Muscle of back (tissue), 13 donors: Measurements from ENCODE around the gene TRAF3. TPM values are rescaled to one million over a fixed set of nuclear protein-coding genes. Genes with fewer than 3 reads are reported as not detected.
A peak's percentile ranks its signal among the peaks of the same experiment; 100 is the strongest.

Source experiments
- DNase-seq, 3 donors: peaks; one replicate each; pipeline versions ENCODE4 v3.0.0 to v3.0.0-alpha.2; 2013
- long read RNA-seq, 9 donors: transcript quantifications; one replicate each; lab custom pipeline, GENCODE V29; 2026
- polyA plus RNA-seq, 10 donors: library from polyadenylated mRNA; unstranded; fragments of 120-200 nt; gene quantifications; one replicate each; pipeline ENCODE4 v1.2.1, GENCODE V29; 2013; ENCODE audit not compliant: insufficient read length in 10 of 10

TRAF3 gene
- polyA plus RNA-seq = 10 to 100 TPM; 10.9 to 18.9 (median 12.5) TPM
- long read RNA-seq, donor 1, partial matches to known transcripts = 0 of 1 reads
- long read RNA-seq, donor 1, other reads (novel, unspliced or antisense) = 0 of 1 reads
- long read RNA-seq, donor 2 = 0 reads
- long read RNA-seq, donor 3 = 0 reads
- long read RNA-seq, donor 4, partial matches to known transcripts = 0 of 1 reads
- long read RNA-seq, donor 4, other reads (novel, unspliced or antisense) = 0 of 1 reads
- long read RNA-seq, donor 5, partial matches to known transcripts = 0 of 1 reads
- long read RNA-seq, donor 5, other reads (novel, unspliced or antisense) = 0 of 1 reads
- long read RNA-seq, donor 6, partial matches to known transcripts = 0 of 1 reads
- long read RNA-seq, donor 6, other reads (novel, unspliced or antisense) = 0 of 1 reads
- long read RNA-seq, donor 7, partial matches to known transcripts = 16 of 16 reads
- long read RNA-seq, donor 7, other reads (novel, unspliced or antisense) = 0 of 16 reads
- long read RNA-seq, donor 8 = 0 reads
- long read RNA-seq, donor 9, partial matches to known transcripts = 0 of 1 reads
- long read RNA-seq, donor 9, other reads (novel, unspliced or antisense) = 0 of 1 reads

GRCh38 chr14:102776761-102777710 lies at the start of gene TRAF3:
Gene TRAF3, plus strand, starts transcription at chr14:102777449. Its CDS starts 92,753 bp downstream, at chr14:102870202.
- DNase-seq = peak in 2 of 3 donors; percentile 75 to 83

GRCh38 chr14:102728501-102728900 lies 48.7 kb upstream of the TRAF3 start:
- no peak for DNase-seq

- no peak for DNase-seq
Measured at GRCh38 chr14:102729268-102729667, 48.0 kb upstream of the TRAF3 start.

- DNase-seq = no peak
Measured at GRCh38 chr14:102729825-102730224, 47.4 kb upstream of the TRAF3 start.

GRCh38 chr14:102731101-102731870 lies 46.0 kb upstream of the TRAF3 start:
- DNase-seq = no peak

GRCh38 chr14:102731871-102732800 lies 45.1 kb upstream of the TRAF3 start:
- DNase-seq = peak; percentile 13 to 31 (median 19)

GRCh38 chr14:102732924-102733323 lies 44.3 kb upstream of the TRAF3 start:
- DNase-seq = no peak

GRCh38 chr14:102733326-102733725 lies 43.9 kb upstream of the TRAF3 start:
- no peak for DNase-seq

GRCh38 chr14:102734436-102734835 lies 42.8 kb upstream of the TRAF3 start:
- no peak for DNase-seq

GRCh38 chr14:102736956-102737355 lies 40.3 kb upstream of the TRAF3 start:
- no peak for DNase-seq

GRCh38 chr14:102737402-102738372 lies 39.6 kb upstream of the TRAF3 start:
- no peak for DNase-seq

- no peak for DNase-seq
Measured at GRCh38 chr14:102738373-102739189, 38.7 kb upstream of the TRAF3 start.

- no peak for DNase-seq
Measured at GRCh38 chr14:102739190-102739469, 38.1 kb upstream of the TRAF3 start.

- DNase-seq = no peak
Measured at GRCh38 chr14:102746634-102747438, 30.4 kb upstream of the TRAF3 start.

- no peak for DNase-seq
Measured at GRCh38 chr14:102748806-102749205, 28.4 kb upstream of the TRAF3 start.

- peak in 2 of 3 donors; percentile 21 to 46 for DNase-seq
Measured at GRCh38 chr14:102749393-102750305, 27.6 kb upstream of the TRAF3 start.
